OCI-LY1 (cell line): ENCODE data around the gene PAX3.

Experiments
- CTCF ChIP-seq: fragments of 200-600 bp; sonication (generic), shearing (Covaris generic); IDR thresholded peaks from 2 replicates; pipeline ENCODE4 v1.5.1; 2017; ENCODE audit warnings: mild to moderate bottlenecking, antibody characterized with exemption, low read length, moderate library complexity, mixed read lengths
- EZH2 ChIP-seq: fragments of 200-600 bp; sonication (generic), shearing (Covaris generic); IDR thresholded peaks from 2 replicates; pipeline ENCODE4 v1.8.0; 2017; ENCODE audit warnings: borderline replicate concordance, mixed run types, mild to moderate bottlenecking, antibody characterized with exemption, low read length, moderate library complexity, mixed read lengths

- TF ChIP-seq EZH2 = no peak
- no peak for TF ChIP-seq CTCF
Observed at GRCh38 chr2:222270396-222270795, 28.4 kb downstream of the PAX3 start.
